Activated naive CD4-positive, alpha-beta T cell treated with anti-CD3 and anti-CD28 coated beads, Interleukin-2, amount 10 ng/mL, durations not matched to agents 7 days and 5 days (primary cell): ENCODE measurements around the gene EFCAB6.

ENCODE experiments used
- CTCF ChIA-PET: fragments of 350-600 bp; sonication (Branson Sonifier 250); formaldehyde crosslinking; loops from one replicate; lab custom pipeline; 2021; ENCODE audit warnings: antibody characterized with exemption; lab: Charles Lee
- DNase-seq: peaks from one replicate; pipeline ENCODE4 v3.0.0-alpha.2; 2020
- H3K27ac Mint-ChIP-seq: one replicate; pipeline ENCODE4 v1.8.0; 2021; ENCODE audit warnings: mild to moderate bottlenecking, moderate library complexity, mixed read lengths
- H3K27me3 Mint-ChIP-seq: one replicate; pipeline ENCODE4 v1.8.0; 2021; ENCODE audit warnings: mild to moderate bottlenecking, mixed read lengths
- H3K36me3 Mint-ChIP-seq: one replicate; pipeline ENCODE4 v1.8.0; 2021; ENCODE audit warnings: mixed read lengths
- H3K4me1 Mint-ChIP-seq: one replicate; pipeline ENCODE4 v1.8.0; 2021; ENCODE audit warnings: mixed read lengths
- H3K4me3 Mint-ChIP-seq: one replicate; pipeline ENCODE4 v1.8.0; 2021; ENCODE audit warnings: mild to moderate bottlenecking, moderate library complexity, mixed read lengths
- H3K9me3 Mint-ChIP-seq: one replicate; pipeline ENCODE4 v1.8.0; 2021; ENCODE audit warnings: mixed read lengths

Gene EFCAB6

GRCh38 chr22:43783777-43784176 is 28.3 kb downstream of the EFCAB6 start:
- Mint-ChIP-seq H3K9me3 (no peaks in the 10 kb centered on the region), H3K4me3 (no peak overlapping the region), H3K4me1 (no peaks in the 10 kb centered on the region), H3K36me3 (no peaks in the 10 kb centered on the region), H3K27me3 (no peaks in the 10 kb centered on the region), H3K27ac (no peak overlapping the region)
- no peak for DNase-seq
- CTCF ChIA-PET, result no interaction called here

DNA sequence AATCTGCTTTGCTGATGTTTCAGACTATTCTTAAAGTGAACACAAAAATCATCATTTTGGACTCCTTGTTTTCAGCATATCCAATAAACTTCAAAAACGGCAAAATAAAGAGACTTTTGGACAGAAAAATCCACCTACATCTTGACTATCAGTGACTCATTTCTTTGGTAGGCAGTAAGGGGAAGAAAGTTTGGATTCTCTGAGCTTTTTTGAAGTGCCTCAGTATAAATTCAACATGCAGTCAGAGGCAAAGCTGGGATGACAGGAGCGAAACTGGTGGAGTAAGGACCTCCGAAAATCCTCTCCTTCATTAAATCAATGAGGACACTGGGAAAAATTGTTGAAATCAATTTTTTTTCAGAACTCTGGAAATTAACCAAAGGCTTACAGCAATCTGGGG is 29.7 kb downstream of the EFCAB6 start:
- Mint-ChIP-seq H3K36me3 (no peaks in the 10 kb centered on the region), H3K27me3 (peaks cover 3% of the 10 kb centered on the region), H3K4me3 (no peak overlapping the region), H3K4me1 (no peaks in the 10 kb centered on the region), H3K27ac (no peak overlapping the region), H3K9me3 (no peaks in the 10 kb centered on the region)
- CTCF ChIA-PET, result no interaction called here
- DNase-seq, result no peak

DNA sequence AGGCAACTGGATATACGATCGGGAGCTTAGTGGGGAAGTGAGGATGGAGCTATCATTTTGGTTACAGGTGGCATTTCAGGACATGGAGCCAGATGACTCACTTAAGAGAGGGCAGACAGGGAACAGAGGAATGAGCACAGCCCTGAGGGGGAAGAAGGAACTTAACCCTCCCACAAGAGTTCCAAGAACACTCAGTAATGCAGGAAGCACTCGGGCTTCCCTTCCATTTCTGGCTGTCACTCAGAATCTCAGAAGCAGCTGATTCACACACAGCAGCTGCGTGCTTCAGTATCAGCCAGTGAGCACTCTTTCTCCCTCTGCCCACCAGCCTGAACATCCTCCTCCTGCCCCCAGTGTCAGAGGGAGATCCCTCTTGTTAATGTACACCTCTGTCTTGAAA is 34.8 kb downstream of the EFCAB6 start:
- CTCF ChIA-PET, result interaction anchor here (0.8 kb wide), 1 partner anchor 755 kb away, joined by 3 read pairs; no protein-coding TSS in a partner anchor
- Mint-ChIP-seq H3K9me3 (no peaks in the 10 kb centered on the region), H3K4me3 (no peak overlapping the region), H3K27ac (no peak overlapping the region), H3K4me1 (no peaks in the 10 kb centered on the region), H3K27me3 (peaks cover 17% of the 10 kb centered on the region), H3K36me3 (no peaks in the 10 kb centered on the region)
- DNase-seq, result no peak

DNA sequence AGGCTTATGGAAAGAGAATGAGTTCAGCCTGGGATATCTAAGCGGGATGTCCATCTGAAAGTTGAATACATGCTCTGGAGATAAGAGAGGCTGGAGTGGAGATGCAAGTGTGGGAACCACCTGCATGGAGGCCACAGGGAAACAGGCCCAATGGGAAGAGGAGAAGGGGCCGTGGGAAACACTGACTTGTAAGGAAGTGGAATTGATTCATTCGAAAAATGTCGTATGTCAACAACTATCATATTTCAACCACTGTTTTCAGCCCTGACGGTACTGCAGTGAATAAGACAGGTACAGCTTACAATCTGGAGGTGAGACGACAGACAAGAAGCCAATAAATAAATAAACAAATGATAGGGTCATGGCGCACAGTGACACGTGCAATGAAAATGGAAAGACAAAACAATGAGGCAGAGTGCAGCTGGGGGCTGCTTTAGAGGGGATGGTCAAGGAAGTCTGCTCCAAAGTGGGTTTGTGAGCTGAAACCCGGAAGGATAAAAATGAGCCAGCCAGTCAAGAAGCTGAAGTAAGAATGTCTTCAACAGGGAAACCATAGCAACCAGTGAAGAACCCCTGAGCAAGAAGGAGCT is 35.9 kb downstream of the EFCAB6 start:
- Mint-ChIP-seq H3K4me3 (no peak overlapping the region), H3K36me3 (no peaks in the 10 kb centered on the region), H3K27me3 (peaks cover 17% of the 10 kb centered on the region), H3K9me3 (no peaks in the 10 kb centered on the region), H3K4me1 (no peaks in the 10 kb centered on the region), H3K27ac (no peak overlapping the region)
- no peak for DNase-seq
- CTCF ChIA-PET, result no interaction called here

DNA sequence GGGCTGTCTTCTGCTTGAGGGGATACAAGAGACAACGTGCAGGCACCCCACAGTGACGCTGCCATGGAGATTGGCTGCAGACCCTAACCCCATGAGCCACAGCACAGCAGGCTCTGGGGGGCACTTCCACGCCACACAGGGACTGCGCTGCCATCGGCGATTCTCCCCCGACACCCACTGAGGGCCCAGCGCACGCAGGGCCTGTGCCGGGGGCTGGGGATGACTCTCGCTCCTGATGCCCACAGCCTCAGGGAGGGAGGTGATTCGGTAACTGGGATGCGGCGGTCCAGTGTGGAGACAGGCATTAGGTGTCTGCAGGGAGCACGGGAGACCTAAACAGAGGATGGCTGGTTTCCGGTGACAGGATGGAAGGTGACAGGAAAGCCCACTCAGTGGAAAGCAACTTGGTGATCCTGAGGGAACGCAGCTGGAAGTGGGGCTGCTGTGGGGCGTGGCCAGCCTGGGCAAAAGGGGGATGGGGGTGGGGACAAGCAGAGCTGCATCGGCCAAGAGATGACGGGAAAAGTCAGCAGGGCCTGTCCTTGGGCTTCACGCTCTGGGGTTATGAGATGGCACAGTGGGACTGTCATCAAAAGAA is 37.7 kb downstream of the EFCAB6 start:
- Mint-ChIP-seq H3K4me1 (no peaks in the 10 kb centered on the region), H3K9me3 (no peaks in the 10 kb centered on the region), H3K27ac (no peak overlapping the region), H3K4me3 (no peak overlapping the region), H3K27me3 (peaks cover 17% of the 10 kb centered on the region), H3K36me3 (no peaks in the 10 kb centered on the region)
- CTCF ChIA-PET, result no interaction called here
- DNase-seq, result no peak

DNA sequence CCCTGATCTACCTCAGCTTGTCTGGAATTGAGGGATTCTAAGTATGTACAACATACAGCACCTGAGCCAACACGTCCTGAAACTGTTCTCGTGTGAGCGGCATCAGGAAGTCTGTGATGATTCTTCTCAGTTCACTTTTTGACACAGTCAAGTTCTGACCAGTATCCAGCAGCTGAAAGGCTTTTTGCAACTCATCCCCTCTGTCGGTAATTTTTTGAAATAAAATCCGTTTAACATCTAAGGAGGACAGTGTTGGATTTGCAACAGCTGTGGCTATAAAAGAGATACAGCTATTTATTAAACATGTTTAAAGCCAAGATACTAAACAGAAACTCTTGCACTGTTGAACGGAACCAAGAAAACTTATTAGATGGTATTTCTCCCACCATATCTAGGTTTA is 39.3 kb downstream of the EFCAB6 start:
- H3K36me3 Mint-ChIP-seq, result no peaks in the 10 kb centered on the region
- no peaks in the 10 kb centered on the region for H3K4me1 Mint-ChIP-seq
- DNase-seq, result no peak
- no peaks in the 10 kb centered on the region for H3K9me3 Mint-ChIP-seq
- CTCF ChIA-PET, result no interaction called here
- H3K27me3 Mint-ChIP-seq, result peaks cover 14% of the 10 kb centered on the region
- no peak overlapping the region for H3K27ac Mint-ChIP-seq
- no peak overlapping the region for H3K4me3 Mint-ChIP-seq

- Mint-ChIP-seq H3K27me3 (peaks cover 20% of the 10 kb centered on the region), H3K4me3 (no peak overlapping the region), H3K36me3 (no peaks in the 10 kb centered on the region), H3K9me3 (no peaks in the 10 kb centered on the region), H3K4me1 (no peaks in the 10 kb centered on the region), H3K27ac (no peak overlapping the region)
- DNase-seq, result no peak
- CTCF ChIA-PET, result no interaction called here
Measured at GRCh38 chr22:43755452-43755851, 56.7 kb downstream of the EFCAB6 start.

DNA sequence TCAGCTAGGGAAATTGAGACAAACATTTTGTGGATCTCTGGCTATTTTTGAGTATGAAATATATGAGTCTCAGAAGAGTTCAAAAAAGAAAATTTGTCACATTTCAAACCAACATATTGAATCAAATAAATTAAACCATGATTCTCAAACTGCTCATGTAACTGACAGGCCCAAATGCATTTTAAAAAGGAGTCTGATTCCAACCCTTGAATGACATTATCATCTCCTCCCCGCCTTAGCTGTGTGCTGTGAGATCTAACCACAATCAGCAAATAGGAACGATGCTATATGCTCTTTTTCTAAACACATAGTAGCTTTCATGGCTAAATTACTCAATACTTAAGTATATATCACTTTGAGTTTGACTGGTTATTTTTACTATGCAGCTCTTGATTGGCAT is 57.1 kb downstream of the EFCAB6 start:
- Mint-ChIP-seq H3K4me3 (no peak overlapping the region), H3K27ac (no peak overlapping the region), H3K36me3 (no peaks in the 10 kb centered on the region), H3K9me3 (no peaks in the 10 kb centered on the region), H3K27me3 (peaks cover 20% of the 10 kb centered on the region), H3K4me1 (no peaks in the 10 kb centered on the region)
- DNase-seq, result no peak
- CTCF ChIA-PET, result no interaction called here

GRCh38 chr22:43754176-43754575 is 57.9 kb downstream of the EFCAB6 start:
- peaks cover 20% of the 10 kb centered on the region for H3K27me3 Mint-ChIP-seq

GRCh38 chr22:43753688-43754087 is 58.4 kb downstream of the EFCAB6 start:
- DNase-seq, result no peak
- Mint-ChIP-seq H3K27me3 (peaks cover 20% of the 10 kb centered on the region), H3K27ac (no peak overlapping the region), H3K4me3 (no peak overlapping the region), H3K4me1 (no peaks in the 10 kb centered on the region), H3K36me3 (no peaks in the 10 kb centered on the region), H3K9me3 (no peaks in the 10 kb centered on the region)
- CTCF ChIA-PET, result no interaction called here

More at GRCh38 chr22:43754176-43754575, 57.9 kb downstream of the EFCAB6 start:
- no peak for DNase-seq
- H3K4me3 Mint-ChIP-seq, result no peak overlapping the region
- no peaks in the 10 kb centered on the region for H3K9me3 Mint-ChIP-seq
- CTCF ChIA-PET, result no interaction called here
- H3K27ac Mint-ChIP-seq, result no peak overlapping the region
- no peaks in the 10 kb centered on the region for H3K36me3 Mint-ChIP-seq
- H3K4me1 Mint-ChIP-seq, result no peaks in the 10 kb centered on the region

GRCh38 chr22:43750751-43751150 is 61.4 kb downstream of the EFCAB6 start:
- no peaks in the 10 kb centered on the region for H3K9me3 Mint-ChIP-seq
- no peak for DNase-seq
- H3K36me3 Mint-ChIP-seq, result no peaks in the 10 kb centered on the region
- no peaks in the 10 kb centered on the region for H3K4me1 Mint-ChIP-seq
- CTCF ChIA-PET, result interaction anchor here (1.0 kb wide), 1 partner anchor 130 kb away, joined by 3 read pairs; no protein-coding TSS in a partner anchor
- H3K27ac Mint-ChIP-seq, result no peak overlapping the region
- H3K27me3 Mint-ChIP-seq, result peaks cover 12% of the 10 kb centered on the region
- H3K4me3 Mint-ChIP-seq, result no peak overlapping the region

DNA sequence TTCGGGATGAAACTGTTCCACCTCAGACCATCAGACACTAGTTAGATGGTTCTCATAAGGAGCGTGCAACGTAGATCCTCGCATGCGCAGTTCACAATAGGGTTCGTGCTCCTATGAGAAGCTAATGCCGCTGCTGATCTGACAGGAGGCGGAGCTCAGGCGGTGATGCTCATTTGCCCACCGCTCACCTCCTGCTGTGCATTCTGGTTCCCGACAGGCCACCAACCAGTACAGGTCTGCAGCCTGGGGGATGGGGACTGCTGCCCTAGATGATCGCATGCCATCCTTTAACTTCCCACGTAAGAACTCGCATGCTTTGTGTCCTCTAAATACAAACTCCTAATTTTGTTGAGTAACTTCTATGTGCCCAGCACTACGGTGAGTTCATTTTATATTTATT is 62.6 kb downstream of the EFCAB6 start:
- H3K27me3 Mint-ChIP-seq, result peaks cover 12% of the 10 kb centered on the region
- H3K27ac Mint-ChIP-seq, result no peak overlapping the region
- H3K4me3 Mint-ChIP-seq, result no peak overlapping the region
- H3K36me3 Mint-ChIP-seq, result no peaks in the 10 kb centered on the region
- H3K4me1 Mint-ChIP-seq, result no peaks in the 10 kb centered on the region
- no peak for DNase-seq
- no peaks in the 10 kb centered on the region for H3K9me3 Mint-ChIP-seq
- CTCF ChIA-PET, result no interaction called here

DNA sequence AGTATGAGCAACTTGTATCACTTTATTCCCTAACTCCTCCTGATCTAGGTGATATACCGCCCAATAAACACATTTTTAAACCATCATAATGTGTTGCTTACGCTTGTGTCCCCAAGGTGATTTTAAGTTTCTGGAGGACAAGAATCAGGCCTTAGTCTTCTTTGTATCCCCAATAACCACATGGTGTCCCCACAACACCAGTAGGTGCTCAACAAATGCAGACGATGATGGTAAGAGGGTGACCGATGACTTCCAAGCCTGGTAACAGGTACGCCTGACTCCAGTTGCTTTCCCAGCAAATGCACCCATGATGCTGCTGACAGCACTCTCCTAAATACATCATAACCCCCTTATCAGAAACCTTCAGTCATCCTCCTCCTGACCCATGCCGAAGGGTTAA is 64.2 kb downstream of the EFCAB6 start:
- no peak overlapping the region for H3K4me3 Mint-ChIP-seq
- CTCF ChIA-PET, result no interaction called here
- H3K27ac Mint-ChIP-seq, result no peak overlapping the region
- no peaks in the 10 kb centered on the region for H3K4me1 Mint-ChIP-seq
- H3K36me3 Mint-ChIP-seq, result no peaks in the 10 kb centered on the region
- H3K9me3 Mint-ChIP-seq, result no peaks in the 10 kb centered on the region
- peaks cover 5% of the 10 kb centered on the region for H3K27me3 Mint-ChIP-seq
- no peak for DNase-seq

- Mint-ChIP-seq H3K36me3 (no peaks in the 10 kb centered on the region), H3K9me3 (no peaks in the 10 kb centered on the region), H3K4me1 (no peaks in the 10 kb centered on the region), H3K27me3 (peaks cover 5% of the 10 kb centered on the region), H3K27ac (no peak overlapping the region), H3K4me3 (no peak overlapping the region)
- CTCF ChIA-PET, result no interaction called here
- no peak for DNase-seq
Measured at GRCh38 chr22:43747058-43747457, 65.0 kb downstream of the EFCAB6 start.

GRCh38 chr22:43745783-43746356 is 66.2 kb downstream of the EFCAB6 start:
- Mint-ChIP-seq H3K9me3 (no peaks in the 10 kb centered on the region), H3K4me1 (no peaks in the 10 kb centered on the region), H3K27ac (no peak overlapping the region), H3K36me3 (no peaks in the 10 kb centered on the region), H3K27me3 (no peaks in the 10 kb centered on the region), H3K4me3 (no peak overlapping the region)
- DNase-seq, result no peak
- CTCF ChIA-PET, result interaction anchor here (0.6 kb wide), 1 partner anchor 47 kb away, joined by 3 read pairs; no protein-coding TSS in a partner anchor
